HG03521 (cell line): ENCODE measurements around the gene SERBP1.
"Not testable (repeated sequence)": the region's sequence is repeated elsewhere in the genome, so short reads cannot be mapped to it uniquely, and the experiment has no call there.

Experiments
- ATAC-seq: cut with Tn5 transposase; IDR thresholded peaks from one replicate; pipeline ENCODE4 v1.9.1; 2021; ENCODE audit warnings: mild to moderate bottlenecking, moderate library complexity; ENCODE audit not compliant: unreplicated experiment

Gene SERBP1

DNA sequence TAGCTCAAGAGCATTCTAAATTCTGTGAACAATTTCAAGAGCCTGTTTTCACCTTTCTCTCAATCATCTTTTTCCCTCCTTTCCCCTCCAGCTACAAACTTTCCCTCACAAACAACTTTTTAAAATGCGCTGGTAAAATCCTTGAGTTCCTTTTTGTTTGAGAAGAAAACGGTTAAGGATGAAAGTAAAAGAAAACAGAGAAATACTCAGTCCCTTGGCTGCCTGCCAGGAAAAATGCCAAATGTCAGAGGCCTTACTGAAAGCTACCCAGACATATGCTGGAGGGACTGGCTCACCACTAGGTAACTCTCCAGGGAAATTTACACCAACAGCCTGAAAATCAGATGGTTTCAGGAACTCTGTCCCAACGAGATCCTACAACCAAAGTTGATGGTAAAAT lies 11.0 kb upstream of the SERBP1 start:
- no peak for ATAC-seq

- ATAC-seq = no peak
Observed at GRCh38 chr1:67440339-67440738, 10.1 kb upstream of the SERBP1 start.

DNA sequence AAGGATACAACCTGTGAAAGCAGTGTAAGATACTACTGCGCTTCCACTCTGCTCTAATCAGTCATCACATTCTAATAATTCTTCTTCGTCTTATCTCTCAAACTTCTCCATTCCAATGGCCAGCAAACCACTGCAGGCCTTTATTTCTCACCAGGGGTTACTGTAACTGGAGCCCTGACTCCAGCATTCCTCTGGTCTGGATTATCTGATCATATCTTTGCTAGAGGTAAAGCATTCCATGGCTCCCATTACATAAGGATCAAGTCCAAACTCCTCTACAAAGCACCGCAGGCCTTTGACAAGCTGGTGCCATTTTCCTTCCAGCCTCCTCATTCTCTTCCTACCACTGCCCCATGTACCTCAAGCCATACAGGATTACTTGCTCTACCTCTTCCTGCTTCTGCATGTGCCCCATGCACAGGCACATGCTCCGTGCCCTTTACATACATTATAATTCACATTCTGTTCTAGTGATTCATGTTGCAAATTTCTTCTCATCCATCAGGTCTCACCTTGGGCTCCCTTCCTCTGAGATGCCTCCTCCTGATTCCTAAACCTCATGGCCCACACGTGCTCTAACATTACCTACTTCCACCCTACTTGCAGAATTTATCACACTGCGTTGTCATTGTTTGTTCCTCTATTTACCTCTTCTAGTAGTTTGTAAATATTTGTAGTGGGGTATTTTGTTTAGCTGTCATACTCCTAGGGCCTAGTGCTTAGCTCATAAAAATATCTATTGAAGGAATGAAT lies 9.3 kb upstream of the SERBP1 start:
- no peak for ATAC-seq

DNA sequence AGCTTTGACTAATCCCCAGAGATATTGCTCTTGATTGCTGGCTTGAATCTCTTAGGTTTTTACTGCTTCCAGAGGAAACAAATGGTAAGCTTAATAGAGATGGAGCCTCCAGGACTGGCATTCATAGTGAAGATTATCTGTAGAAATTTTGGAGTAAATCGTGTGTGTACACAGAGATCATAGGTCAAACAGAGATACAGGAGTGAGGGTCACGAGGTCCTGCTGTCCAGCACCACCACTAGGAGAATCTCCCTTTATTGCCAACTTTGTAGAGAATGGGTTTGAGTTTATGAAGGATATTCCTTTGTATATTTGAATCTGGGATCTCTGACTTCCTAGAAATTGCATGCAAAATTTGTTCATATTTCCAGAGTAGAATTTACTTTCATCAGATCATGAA lies 7.8 kb upstream of the SERBP1 start:
- ATAC-seq = no peak

DNA sequence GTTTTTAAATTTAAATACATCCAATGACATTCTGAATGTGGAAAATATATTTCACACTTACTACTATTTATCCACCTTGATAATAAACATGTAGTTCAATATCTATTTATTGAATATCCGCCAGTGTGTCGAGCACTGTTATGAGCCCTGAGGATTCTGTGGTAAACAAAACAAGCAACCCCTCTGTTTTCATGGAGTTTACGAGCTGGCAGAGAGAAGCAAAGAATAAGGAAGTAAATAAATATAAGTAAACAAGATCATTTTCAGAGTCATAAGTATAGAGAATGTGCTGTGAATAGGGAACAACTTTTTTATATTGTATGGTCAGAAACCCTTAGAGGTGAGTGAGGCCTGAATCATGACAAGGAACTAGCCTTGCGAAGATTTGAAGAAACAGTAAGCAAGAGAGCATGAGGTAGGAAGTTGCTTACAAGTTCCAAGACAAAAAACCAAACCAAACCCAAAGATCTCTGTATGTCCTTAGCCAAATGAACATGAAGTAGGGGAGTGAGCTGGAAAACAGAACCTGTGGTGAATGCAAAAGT lies 6.4 kb upstream of the SERBP1 start:
- no peak for ATAC-seq

GRCh38 chr1:67434491-67434890 lies 4.3 kb upstream of the SERBP1 start:
- no peak for ATAC-seq

GRCh38 chr1:67433837-67434236 lies 3.6 kb upstream of the SERBP1 start:
- no peak for ATAC-seq

- ATAC-seq = no peak
Observed at GRCh38 chr1:67432745-67433144, 2.5 kb upstream of the SERBP1 start.

- ATAC-seq = no peak
Observed at GRCh38 chr1:67431869-67432578, 1.8 kb upstream of the SERBP1 start.

GRCh38 chr1:67431156-67431765 lies 1.1 kb upstream of the SERBP1 start:
- ATAC-seq = no peak

DNA sequence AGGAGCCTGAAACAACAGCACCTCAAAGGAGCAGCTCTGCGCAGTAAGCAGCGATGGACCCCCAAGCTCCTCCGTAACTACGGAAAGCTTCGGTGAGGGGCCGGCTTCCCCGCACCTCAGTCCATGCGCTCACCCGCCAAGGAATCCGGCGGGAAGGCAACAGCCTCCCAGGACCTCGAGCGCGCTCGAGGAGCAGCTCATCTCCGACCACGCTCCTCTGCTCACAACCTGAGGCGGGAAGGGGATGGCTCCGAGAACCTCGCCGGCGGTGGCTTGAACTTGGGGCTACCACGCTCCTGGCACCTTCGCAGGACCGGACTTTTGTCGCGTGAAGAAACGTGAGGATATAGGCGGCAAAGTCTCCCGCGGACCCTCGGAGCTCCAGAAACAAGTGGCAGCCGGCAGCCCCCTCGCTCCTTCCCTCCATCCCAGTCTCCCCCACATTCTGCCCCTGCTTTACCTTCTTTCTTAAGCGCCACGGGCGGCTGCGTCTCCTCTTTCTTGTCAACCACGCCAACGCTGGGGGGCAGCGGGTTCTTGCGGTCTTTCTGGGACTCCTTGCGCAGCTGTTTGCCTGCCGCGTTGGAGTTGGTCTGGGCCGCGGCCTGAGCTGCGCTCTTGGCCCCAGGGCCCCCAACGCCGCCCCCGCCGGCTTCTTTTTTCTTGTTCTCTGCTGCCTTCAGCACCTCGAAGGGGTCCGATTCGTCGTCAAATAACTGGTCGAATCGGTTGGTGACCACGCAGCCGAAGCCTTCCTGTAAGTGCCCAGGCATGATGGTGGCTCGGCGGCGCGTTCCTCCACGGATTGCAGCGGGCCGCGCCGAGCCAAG lies 459 bp downstream of the SERBP1 start:
- ATAC-seq = peak; percentile 1

GRCh38 chr1:67429011-67429527 lies 1.1 kb downstream of the SERBP1 start:
- no peak for ATAC-seq

DNA sequence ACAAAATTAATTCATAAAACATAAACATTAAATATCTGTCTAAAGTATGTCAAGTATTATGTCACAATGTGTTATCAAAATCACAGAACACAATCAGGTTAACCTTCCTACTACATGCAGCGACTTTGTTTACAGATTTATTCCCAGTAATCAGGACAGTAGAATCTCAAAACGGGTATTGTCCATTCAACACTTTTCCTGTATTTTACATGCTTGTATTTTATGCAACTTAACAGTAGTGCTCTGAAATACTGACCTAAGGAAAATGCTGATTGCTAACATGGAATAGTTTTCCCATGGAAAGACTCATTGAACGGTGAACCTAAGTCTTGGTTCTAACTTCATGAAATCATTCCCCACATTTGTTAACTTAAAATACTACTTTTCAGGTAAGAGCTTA lies 2.3 kb downstream of the SERBP1 start:
- ATAC-seq = no peak

GRCh38 chr1:67427465-67427864 lies 2.7 kb downstream of the SERBP1 start:
- ATAC-seq = no peak

DNA sequence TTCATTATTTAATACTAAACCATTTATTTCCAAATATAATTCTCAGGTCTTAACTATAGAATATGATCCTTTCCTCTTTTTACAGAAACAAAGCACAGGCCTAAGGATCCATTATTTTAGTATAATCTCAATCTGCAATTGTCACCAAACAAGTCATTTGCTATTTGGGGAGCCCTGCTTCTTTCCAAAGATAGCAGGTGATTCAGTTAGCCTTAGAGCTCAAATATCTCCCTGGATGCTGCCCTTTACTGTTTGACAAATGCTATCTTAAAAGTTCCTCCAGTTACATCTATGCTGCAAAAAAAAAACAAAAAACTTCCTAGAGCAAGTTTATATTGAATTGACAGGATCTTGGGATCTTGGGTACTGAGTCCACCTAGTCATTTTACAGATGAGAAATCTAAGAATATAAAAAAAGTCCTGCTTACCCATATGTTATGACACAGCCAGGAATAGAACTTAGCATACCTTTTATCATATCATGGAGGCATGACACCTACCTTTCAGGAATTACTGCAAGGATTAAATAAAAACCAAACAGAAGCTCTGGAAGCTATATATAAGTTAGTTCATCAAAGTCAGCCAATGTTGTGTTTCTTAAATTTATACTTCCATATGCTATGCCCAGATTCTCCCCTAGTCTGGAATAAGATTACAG lies 9.2 kb downstream of the SERBP1 start:
- ATAC-seq = no peak

- no peak for ATAC-seq
Observed at GRCh38 chr1:67418839-67419586, 11.2 kb downstream of the SERBP1 start.

DNA sequence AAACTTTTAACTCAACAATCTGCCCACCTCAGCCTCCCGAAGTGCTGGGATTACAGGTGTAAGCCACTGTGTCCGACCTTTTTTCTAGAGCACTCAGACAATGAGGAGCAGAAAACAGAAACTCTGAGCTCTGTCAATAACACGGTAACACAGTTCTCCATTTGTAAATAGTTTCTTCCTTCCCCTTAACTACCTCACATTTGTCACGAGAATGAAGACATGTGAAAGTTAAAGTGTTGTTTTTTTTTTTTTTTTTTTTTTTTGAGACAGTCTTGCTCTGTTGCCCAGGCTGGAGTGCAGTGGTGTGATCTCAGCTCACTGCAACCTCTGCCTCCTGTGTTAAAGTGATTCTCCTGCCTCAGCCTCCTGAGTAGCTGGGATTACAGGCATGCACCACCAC lies 12.5 kb downstream of the SERBP1 start:
- ATAC-seq = not testable (repeated sequence)

DNA sequence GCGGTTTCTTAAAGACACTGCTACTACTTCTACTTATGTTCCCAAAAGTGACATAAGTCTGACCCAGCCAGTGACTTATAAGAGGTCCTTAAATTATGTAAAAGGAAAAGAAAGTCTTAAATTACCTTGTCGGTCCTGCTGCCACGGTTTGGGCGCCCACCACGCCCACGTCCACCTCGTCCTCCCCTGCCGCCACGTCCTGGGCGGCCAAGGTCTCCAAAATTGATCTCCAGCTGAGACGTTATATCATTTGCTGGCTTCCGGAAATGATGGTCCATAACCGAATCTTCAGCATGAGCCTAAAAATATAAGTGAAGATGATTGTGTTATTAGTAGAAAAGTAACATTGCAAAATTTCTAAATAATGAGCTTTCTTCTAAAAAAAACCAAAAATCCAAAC lies 15.2 kb downstream of the SERBP1 start:
- ATAC-seq = no peak

GRCh38 chr1:67414574-67414973 lies 15.6 kb downstream of the SERBP1 start:
- no peak for ATAC-seq
